K562 (cell line): ENCODE data around the gene POLR3A. TPM values are rescaled to one million over a fixed set of nuclear protein-coding genes. Genes with fewer than 3 reads are reported as not detected.

Experiments
- CREB3L1 ChIP-seq: fragments of 450-650 bp; IDR thresholded peaks from 2 replicates; pipeline ENCODE4 v1.6.1; 2014; ENCODE audit warnings: low read depth, mild to moderate bottlenecking, moderate library complexity, borderline replicate concordance
- CTCF ChIP-seq, 3 experiments: IDR thresholded peaks in 2 of 3; conservative IDR thresholded peaks in 1 of 3; 2 replicates each; pipeline ENCODE4 v1.5.1; 2011 to 2012; ENCODE audit warnings: low read length in 3 of 3, mild to moderate bottlenecking in 3 of 3, control low read depth in 2 of 3, improper control_type of control experiment in 1 of 3, inconsistent platforms in 1 of 3, low read depth in 1 of 3, mixed read lengths in 1 of 3, moderate library complexity in 1 of 3; ENCODE audit not compliant: insufficient read depth in 2 of 3
- E2F1 ChIP-seq: sonication (generic); formaldehyde crosslinking; IDR thresholded peaks from 2 replicates; pipeline ENCODE4 v1.8.1; 2023; ENCODE audit warnings: mild to moderate bottlenecking, missing genetic modification reagents, moderate library complexity
- ETV6 ChIP-seq, 3 experiments: fragments of 150-350 bp in 1 of 3; sonication (generic) in 1 of 3; formaldehyde crosslinking in 1 of 3; IDR thresholded peaks; 2 replicates each; pipeline versions ENCODE4 v1.6.1 to v1.8.0; 2014 to 2022; ENCODE audit warnings: borderline replicate concordance in 2 of 3, low read depth in 2 of 3, antibody characterized with exemption in 1 of 3, low read length in 1 of 3, mild to moderate bottlenecking in 1 of 3, missing genetic modification reagents in 1 of 3
- KLF13 ChIP-seq: fragments of 450-650 bp; IDR thresholded peaks from 2 replicates; pipeline ENCODE4 v1.6.1; 2016; ENCODE audit warnings: missing genetic modification characterization, low read depth, mild to moderate bottlenecking, missing compliant biosample characterization, moderate library complexity, borderline replicate concordance
- NFYB ChIP-seq: IDR thresholded peaks from 2 replicates; pipeline ENCODE4 v1.6.1; 2011; ENCODE audit warnings: mild to moderate bottlenecking, moderate library complexity; ENCODE audit not compliant: insufficient read length; ENCODE audit errors: extremely low read depth
- OTX1 ChIP-seq: fragments of 450-650 bp; formaldehyde crosslinking; IDR thresholded peaks from 2 replicates; pipeline ENCODE4 v1.4.0; 2022; ENCODE audit warnings: mild to moderate bottlenecking
- TFAM ChIP-seq: fragments of 250-450 bp; sonication (Bioruptor Pico); conservative IDR thresholded peaks from 2 replicates; pipeline ENCODE4 v1.5.0; 2021; ENCODE audit warnings: mild to moderate bottlenecking, moderate library complexity
- XRCC4 ChIP-seq: IDR thresholded peaks from one replicate; pipeline ENCODE4 v1.6.1; 2011; ENCODE audit not compliant: insufficient read depth, insufficient read length; ENCODE audit errors: extremely low read depth
- ZBED1 ChIP-seq: IDR thresholded peaks from 2 replicates; pipeline ENCODE4 v1.6.1; 2014
- ZBTB43 ChIP-seq: sonication (generic); formaldehyde crosslinking; IDR thresholded peaks from 2 replicates; pipeline ENCODE4 v1.8.0; 2023; ENCODE audit warnings: mild to moderate bottlenecking, missing genetic modification reagents
- ZNF282 ChIP-seq: sonication (generic); formaldehyde crosslinking; IDR thresholded peaks from 2 replicates; pipeline ENCODE4 v1.8.1; 2023; ENCODE audit warnings: missing genetic modification reagents
- polyA plus RNA-seq, 8 experiments: library from polyadenylated mRNA; depleted of rRNA in 4 of 8; stranded (reverse) in 5 of 8; unstranded in 3 of 8; fragments of >200 nt; fragmentation: Nextera tagmentation in 2 of 8; fragmentation: Illumina TruSeq in 1 of 8; extraction: Ambion mirVana in 2 of 8; extraction: Trizol in 1 of 8; gene quantifications; 2 replicates each; pipeline versions ENCODE4 v1.2.1 to v1.2.3, GENCODE V29; 2011 to 2014; ENCODE audit warnings: inconsistent platforms in 1 of 8, missing spikeins in 1 of 8
- total RNA-seq, 7 experiments: library from RNA; depleted of rRNA in 6 of 7; stranded (reverse); fragments of >200 nt in 6 of 7; fragmentation: Illumina TruSeq in 2 of 7; extraction: Trizol in 2 of 7; gene quantifications; 2 replicates each; pipeline versions ENCODE4 v1.2.1 to v1.2.3, GENCODE V29; 2011 to 2021; ENCODE audit warnings: low replicate concordance in 1 of 7
- TF ChIP-seq, protein P1 (sequence below): fragments of 450-650 bp; formaldehyde crosslinking; IDR thresholded peaks from 2 replicates; pipeline ENCODE4 v1.4.0; 2020; ENCODE audit warnings: mild to moderate bottlenecking, moderate library complexity
- TF ChIP-seq, protein P2 (sequence below): sonication (generic); formaldehyde crosslinking; IDR thresholded peaks from 2 replicates; pipeline ENCODE4 v1.8.0; 2022; ENCODE audit warnings: missing genetic modification reagents, mild to moderate bottlenecking, moderate library complexity, borderline replicate concordance
- TF ChIP-seq, protein P3 (sequence below): fragments of 250-450 bp; sonication (Bioruptor Pico); IDR thresholded peaks from 2 replicates; pipeline ENCODE4 v1.8.0; 2021; ENCODE audit warnings: borderline replicate concordance, mild to moderate bottlenecking, moderate library complexity; ENCODE audit not compliant: poor library complexity, severe bottlenecking

Gene POLR3A
- total and polyA plus RNA-seq, 9 of the 15 experiments (the other 6 are each of a cell fraction or from before 2014, with no cell fraction given): 14.9 to 37.0 (median 26.7) TPM

GRCh38 chr10:78033637-78034470 is 4.5 kb upstream of the POLR3A start, which contains the start of gene RPS24 (continued):
- TF ChIP-seq CREB3L1 (peak; percentile 63), ZBTB43 (peak; percentile 56; the same call in 1 of the 2 replicates), TFAM (CRISPR knock-in tag) (no peak), E2F1 (peak; percentile 78), ETV6 (IDR thresholded peaks at IDR 0.05; ENCODE audit: borderline replicate concordance in 1 of 2, low read depth in 2 of 2, low read length in 1 of 2) (no peak), ETV6 (CRISPR knock-in tag; IDR thresholded peaks at IDR 0.05; ENCODE audit: borderline replicate concordance) (no peak), CTCF (IDR thresholded peaks at IDR 0.05 in 2 of 3, conservative IDR thresholded peaks at IDR 0.05 in 1 of 3; ENCODE audit: insufficient read depth in 2 of 3, low read depth in 1 of 3, low read length in 3 of 3) (peak in 1 of 3 experiments; percentile 1; a peak in 1 of 6 replicates), KLF13 (tag) (peak; percentile 79; the same call in 1 of the 2 replicates), NFYB (peak; percentile 81), OTX1 (peak; percentile 7; the same call in 1 of the 2 replicates), ZNF282 (no peak), ZBED1 (no peak), XRCC4 (no peak)
- TF ChIP-seq, protein P1, sequence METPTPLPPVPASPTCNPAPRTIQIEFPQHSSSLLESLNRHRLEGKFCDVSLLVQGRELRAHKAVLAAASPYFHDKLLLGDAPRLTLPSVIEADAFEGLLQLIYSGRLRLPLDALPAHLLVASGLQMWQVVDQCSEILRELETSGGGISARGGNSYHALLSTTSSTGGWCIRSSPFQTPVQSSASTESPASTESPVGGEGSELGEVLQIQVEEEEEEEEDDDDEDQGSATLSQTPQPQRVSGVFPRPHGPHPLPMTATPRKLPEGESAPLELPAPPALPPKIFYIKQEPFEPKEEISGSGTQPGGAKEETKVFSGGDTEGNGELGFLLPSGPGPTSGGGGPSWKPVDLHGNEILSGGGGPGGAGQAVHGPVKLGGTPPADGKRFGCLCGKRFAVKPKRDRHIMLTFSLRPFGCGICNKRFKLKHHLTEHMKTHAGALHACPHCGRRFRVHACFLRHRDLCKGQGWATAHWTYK (CRISPR knock-in tag): peak; percentile 50; the same call in 1 of the 2 replicates
- TF ChIP-seq, protein P2, sequence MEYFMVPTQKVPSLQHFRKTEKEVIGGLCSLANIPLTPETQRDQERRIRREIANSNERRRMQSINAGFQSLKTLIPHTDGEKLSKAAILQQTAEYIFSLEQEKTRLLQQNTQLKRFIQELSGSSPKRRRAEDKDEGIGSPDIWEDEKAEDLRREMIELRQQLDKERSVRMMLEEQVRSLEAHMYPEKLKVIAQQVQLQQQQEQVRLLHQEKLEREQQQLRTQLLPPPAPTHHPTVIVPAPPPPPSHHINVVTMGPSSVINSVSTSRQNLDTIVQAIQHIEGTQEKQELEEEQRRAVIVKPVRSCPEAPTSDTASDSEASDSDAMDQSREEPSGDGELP (CRISPR knock-in tag): peak; percentile 86
- TF ChIP-seq, protein P3, sequence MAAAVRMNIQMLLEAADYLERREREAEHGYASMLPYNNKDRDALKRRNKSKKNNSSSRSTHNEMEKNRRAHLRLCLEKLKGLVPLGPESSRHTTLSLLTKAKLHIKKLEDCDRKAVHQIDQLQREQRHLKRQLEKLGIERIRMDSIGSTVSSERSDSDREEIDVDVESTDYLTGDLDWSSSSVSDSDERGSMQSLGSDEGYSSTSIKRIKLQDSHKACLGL (CRISPR knock-in tag): peak; percentile 70
